HG03064 (cell line): Measurements from ENCODE around the gene UST.
"Not testable (repeated sequence)": the region's sequence is repeated elsewhere in the genome, so short reads cannot be mapped to it uniquely, and the experiment has no call there.

Experiments used
- ATAC-seq: cut with Tn5 transposase; IDR thresholded peaks from one replicate; pipeline ENCODE4 v1.9.1; 2021; ENCODE audit warnings: low read depth; ENCODE audit not compliant: unreplicated experiment

UST gene

DNA sequence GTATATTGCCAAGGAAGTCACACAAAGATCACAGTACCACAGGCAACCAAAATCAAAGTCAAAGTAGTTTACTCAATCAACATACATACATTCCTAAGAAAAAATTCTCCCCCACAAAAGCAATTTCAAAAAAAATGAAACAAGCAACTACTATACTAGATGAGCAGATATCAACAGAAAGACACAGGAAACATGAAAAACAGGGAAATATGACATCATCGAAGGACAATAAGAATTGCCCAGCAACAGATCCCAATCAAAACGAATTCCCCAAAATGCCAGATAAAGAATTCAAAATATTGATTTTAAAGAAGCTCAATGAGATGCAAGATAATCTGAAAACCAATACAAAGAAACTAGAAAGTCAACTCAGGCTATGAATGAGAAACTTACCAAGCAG is 351.0 kb downstream of the UST start:
- ATAC-seq, result no peak

DNA sequence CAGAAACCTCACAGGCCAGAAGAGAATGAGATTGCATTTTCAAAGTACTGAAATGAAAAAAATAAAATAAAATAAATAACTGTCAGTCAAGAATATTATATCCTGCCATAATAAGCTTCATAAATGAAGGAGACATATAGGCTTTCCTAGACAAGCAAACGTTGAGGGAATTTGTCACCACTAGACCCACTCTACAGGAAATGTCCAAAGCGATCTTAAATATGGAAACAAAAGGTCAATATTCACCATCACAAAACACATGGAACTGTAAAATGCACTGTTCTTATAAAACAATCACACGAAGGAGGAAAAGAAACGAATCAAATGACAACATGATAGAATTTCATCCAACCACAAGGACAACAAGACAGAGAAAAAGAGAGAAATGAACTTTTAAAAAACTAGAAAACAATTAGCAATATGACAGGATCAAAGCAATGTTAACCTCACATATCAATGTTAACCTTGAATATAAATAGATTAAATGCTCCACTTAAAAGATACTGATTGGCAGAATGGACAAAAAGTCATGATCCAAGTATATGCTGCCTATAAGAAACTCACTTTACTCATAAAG is 352.0 kb downstream of the UST start:
- no peak for ATAC-seq

DNA sequence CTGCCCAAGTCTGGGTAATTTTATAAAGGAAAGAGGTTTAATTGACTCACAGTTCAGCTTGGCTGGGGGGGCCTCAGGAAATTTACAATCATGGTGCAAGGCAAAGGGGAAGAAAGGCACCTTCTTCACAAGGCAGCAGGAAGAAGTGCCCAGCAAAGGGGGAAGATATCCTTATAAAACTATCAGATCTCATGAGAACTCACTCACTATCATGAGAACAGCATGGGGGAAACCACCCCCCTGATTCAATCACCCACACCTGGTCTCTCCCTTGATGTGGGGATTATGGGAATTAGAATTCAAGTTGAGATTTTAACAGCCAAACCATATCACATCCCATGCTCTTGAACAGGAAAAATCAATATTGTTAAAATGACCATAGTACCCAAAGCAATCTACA is 355.5 kb downstream of the UST start:
- ATAC-seq, result no peak

DNA sequence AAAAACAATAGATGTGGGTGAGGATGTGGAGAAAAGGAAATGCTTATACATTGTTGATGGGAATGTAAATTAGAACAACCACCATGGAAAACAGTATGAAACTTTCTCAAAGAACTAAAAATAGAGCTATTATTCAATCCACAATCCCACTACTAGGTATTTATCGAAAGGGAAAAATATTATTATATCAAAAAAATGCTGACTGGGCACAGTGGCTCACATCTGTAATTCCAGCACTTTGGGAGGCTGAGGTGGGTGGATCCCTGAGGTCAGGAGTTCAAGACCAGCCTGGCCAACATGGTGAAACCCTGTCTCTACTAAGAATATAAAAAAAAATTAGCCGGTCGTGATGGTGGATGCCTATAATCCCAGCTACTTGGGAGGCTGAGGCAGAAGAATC is 357.1 kb downstream of the UST start:
- not testable (repeated sequence) for ATAC-seq

DNA sequence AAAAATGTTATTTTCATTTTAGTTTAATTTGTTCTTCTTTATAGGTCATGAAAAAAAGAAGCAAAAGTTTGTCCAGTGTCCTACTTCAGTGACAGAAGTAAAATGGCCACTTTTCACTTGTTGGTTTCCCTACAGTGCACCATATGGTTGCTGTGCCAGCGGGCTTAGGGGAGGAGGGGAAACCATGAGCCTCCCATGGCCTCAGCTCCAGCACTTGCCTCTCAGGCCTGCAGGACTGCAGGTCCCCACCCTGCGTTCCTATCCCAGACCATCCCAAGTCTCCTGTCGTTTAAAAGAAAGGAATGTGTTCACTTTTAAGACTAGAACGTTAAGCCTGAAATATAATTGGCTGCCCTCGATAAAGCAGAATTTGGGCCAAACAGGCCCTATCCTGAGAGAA is 360.7 kb downstream of the UST start:
- no peak for ATAC-seq

DNA sequence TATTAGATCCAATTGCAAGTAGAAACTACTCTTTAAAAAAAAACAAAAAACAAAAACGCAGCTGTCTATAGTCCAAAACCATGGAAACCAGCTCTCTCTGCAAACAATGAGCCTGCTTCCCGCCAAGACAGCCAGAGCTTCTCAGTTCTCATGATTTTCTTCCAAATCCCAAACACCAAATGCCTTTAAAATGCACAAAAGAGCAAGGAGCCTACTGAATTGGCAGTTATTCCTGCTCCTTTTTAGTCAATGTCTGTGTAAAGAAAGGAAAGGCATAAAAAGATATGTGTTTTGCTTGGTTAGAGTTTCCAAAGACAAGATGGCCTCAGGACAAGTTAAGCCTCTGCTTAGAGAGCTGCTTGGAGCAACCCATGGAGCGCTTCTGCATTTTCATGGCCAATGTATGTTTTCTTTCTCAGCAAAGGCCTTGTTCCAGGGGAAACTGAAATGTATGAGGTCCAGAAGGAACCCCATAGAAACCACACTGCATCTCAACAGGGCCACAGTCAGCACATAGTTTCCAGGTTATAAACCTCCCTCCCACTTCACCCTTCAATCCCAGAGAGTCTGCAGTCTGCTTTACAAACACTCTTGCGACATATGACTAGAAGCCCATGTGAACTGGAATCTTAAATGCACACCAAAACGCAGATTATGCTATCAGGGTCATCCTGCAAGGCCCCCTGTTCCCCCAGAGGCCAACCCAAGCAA is 361.4 kb downstream of the UST start:
- ATAC-seq, result no peak

DNA sequence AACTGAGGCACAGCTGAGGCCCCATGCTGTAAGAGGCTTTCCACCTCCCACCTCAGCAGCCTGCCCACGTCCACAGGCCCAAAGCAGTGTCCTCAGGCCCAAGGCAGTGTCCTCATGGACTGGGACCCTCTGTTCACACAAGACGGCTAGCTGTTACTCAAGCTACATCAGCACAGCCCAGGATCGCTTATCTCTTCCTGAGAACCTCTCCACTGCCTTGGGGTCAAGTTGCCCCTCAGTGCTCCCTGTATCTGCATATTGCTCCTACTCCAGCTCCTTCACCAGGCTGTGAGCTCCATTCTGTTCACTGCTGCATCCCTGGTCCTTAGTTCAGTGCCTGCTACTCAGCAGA is 361.9 kb downstream of the UST start:
- ATAC-seq, result no peak

DNA sequence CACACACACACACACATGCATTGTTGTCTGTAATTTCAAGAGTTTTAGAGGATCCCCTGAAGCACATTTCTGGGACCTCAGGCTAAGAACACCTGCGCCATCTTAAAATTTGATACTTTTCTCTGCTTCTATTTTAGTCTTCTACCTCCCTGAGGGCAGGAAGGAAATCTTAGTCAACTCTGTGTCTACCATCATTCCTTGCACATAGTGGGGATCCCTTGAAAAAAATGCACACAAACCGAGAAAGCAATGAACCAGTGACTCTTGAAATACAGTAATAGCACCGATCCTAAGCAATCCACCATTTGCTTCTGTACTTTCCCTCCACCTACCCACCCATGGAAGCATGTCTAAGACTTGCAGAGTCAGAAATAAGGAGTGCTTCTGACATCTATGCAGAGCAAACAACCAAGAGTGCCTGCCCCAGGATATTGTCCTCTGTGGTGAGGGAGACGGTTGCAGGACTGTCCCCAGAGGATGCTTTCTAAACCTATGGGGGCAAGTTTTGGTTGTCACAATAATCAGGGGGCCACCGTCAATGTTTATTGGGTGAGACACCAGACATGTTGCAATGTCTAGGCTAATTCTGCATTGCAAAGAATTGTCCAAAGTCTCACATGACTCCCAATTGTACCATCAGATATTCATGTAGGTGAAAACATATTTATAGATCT is 362.7 kb downstream of the UST start:
- no peak for ATAC-seq

DNA sequence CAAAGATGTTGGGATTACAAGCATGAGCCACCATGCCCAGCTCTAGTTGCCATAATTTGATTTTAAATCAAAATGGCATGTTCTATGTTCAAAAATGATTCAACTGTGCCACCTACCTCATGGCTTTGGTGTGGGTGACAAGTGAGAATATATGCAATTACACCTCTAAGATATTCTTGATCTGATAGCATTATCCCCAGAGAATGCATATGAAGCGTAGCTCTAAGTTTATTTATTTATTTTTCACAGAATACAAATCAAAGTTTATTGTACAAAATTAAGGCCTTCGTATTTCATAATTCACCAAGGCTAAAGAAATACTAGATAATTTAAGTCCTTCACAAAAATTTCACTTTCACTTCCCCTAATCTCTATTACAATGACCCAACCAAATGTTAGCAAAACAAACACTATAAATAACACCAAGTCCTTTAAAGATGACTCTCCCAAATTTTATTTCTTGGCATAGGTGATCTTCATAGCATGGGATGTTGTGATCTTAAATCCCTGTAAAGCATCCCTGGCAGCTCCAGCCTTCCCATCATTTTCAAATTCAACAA is 364.8 kb downstream of the UST start:
- no peak for ATAC-seq

DNA sequence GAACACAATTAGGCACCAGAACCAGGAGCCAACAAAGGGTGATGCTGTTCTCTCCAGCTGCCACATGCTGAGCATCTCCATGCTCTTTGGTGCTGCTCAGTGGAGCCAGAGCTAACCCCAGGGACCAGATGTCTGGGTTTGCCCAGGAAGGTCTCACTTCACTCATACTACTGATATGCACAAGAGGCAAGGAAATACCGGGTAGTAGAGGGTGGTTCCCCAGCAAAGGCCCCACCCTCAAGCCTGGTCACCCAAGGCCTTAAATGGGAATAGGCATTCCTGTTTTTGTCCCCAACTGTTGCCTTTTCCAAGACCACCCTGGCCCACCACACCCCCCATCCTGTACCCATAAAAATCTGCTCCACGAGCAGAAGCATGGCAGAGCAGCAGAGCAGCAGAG is 366.1 kb downstream of the UST start:
- ATAC-seq, result no peak

DNA sequence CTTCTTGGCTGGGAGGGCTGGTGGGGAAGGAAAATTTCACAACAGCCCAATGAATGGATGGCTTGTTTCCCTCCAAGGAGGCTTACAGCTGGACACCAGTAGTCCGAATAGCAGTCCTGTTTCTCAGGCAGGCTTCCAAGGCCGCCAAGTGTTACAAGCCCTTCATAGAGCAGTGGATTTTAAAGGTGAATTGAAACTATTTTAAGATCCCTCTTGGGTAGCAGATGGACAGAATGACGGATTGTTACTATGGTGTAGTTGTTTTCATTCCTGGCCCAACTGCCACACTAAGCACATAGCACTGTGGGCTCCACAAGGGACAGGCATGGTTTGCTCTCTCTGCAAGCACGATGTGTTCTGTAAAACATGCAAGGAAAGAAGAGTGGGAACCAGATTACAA is 367.3 kb downstream of the UST start:
- ATAC-seq, result no peak

DNA sequence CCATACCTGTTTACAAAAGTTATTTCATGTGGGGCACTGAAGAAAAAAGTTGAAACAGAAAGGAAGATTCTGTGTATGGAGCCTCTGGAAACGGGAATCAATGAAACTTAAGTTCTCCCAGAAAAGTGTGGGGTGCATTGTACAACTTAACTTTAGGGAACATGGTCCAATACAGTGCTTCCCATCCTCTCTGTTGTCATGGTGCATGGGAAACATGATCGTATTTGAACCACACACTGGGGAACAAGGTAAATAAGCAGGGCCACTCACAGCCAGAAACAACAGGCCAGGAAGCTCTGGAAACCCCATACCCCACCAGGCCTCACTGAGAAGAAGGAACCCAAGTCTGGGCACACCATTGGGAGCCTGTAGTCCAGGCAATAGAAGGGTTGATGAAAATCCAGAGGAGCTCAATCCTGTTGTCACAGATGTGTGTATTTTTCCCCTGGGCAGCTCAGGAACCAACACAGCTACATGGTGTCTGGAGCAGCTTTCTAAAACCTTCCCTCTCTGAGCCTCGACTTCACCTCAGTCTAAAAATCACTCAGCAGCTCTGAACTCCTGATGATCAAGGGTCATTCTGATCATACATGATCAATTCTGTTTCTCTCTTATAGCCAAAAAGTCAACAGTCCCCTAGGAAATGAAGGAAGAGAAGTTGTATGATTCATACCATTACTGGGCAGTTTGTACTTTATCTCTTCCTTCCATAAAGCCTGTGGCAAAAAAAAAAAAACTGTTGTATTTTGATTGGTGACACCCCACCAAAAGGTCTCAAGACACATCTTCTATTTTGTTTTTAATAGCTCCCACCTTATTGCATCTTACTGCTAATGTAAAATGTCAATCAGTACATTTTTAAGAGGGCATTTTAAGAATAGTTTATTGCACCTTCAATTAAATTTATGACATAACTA is 372.2 kb downstream of the UST start:
- no peak for ATAC-seq

DNA sequence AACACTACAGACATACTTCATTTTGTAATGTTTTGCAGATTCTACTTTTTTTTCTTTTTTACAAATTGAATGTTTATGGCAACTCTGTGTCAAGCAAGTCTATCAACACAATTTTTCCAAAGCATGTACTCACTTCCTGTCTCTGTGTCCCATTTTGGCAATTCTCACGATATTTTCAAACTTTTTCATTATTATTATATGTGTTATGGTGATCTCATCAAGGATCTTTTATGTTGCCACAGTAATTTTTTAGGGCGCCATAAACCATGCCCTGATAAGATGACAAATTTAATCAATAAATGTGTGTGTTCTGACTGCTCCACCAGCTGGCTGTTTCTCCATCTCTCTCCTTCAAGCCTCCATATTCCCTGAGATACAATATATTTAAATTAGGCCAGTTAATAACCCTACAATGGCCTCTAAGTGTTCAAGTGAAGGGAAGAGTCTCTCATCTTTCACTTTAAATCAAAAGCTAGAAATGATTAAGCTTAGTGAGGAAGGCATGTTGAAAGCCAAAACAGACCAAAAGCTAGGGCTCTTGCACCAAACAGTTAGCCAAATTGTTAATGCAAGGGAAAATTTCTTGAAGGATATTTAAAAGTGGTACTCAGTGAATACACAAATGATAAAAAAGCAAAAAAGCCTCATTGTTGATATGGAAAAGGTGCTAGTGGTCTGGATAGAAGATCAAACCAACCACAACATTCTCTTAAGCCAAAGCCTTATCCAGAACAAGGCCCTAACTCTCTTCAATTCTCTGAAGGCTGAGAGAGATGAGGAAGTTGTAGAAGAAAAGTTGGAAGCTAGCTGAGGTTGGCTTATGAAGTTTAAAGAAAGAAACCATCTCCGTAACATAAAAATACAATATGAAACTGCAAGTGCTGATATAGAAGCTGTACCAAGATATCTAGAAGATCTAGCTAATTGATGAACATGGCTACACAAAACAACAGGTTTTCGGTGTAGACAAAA is 376.3 kb downstream of the UST start:
- ATAC-seq, result no peak

DNA sequence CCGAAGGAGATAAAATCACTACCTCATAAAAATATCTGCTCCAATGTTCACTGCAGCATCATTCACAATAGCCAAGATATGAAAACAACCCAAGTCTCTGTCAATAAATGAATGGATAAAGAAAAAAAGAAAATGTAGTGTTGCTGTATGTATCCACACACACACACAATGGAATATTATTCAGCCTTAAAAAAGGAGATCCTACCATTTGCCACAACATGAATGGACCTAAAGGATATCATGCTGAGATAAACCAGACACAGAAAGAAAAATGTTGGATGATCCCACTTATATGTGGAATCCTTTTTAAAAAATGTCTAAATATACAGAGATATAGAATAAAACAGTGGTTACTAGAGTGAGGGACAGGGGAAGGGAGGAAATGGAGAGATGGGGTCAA is 378.5 kb downstream of the UST start:
- no peak for ATAC-seq
